ENCODE results near the gene CCDC85C. TPM values are rescaled to one million over a fixed set of nuclear protein-coding genes. Genes with fewer than 3 reads are reported as not detected.
A peak's percentile ranks its signal among the peaks of the same experiment; 100 is the strongest.

CCDC85C gene
- total and polyA plus RNA-seq, 10 of the 15 experiments (the other 5 are each of a cell fraction or from before 2014, with no cell fraction given) = 0.03 to 3.6 (median 1.1) TPM

- TF ChIP-seq HSF1 (IDR thresholded peaks at IDR 0.05; ENCODE audit: low read depth, low read length) (no peak), JUND (IDR thresholded peaks at IDR 0.05; ENCODE audit: low read depth, low read length) (peak; percentile 10; the same call in 1 of the 2 replicates), NFYB (IDR thresholded peaks at IDR 0.05; ENCODE audit: insufficient read depth, low read depth, low read length) (no peak), MEF2A (IDR thresholded peaks at IDR 0.05; ENCODE audit: insufficient read depth, low read depth, low read length) (no peak), BACH1 (IDR thresholded peaks at IDR 0.05; ENCODE audit: borderline replicate concordance) (no peak), HDGF (IDR thresholded peaks at IDR 0.05) (peak; percentile 95), CEBPZ (IDR thresholded peaks at IDR 0.05; ENCODE audit: low read depth, low read length) (no peak), LARP7 (IDR thresholded peaks at IDR 0.05) (no peak), CREM (IDR thresholded peaks at IDR 0.05; ENCODE audit: low read depth) (no peak), NFIC (IDR thresholded peaks at IDR 0.05; ENCODE audit: low read depth, low read length) (no peak), ATF3 (IDR thresholded peaks at IDR 0.05; ENCODE audit: borderline replicate concordance, extremely low read depth, low read depth, low read length) (no peak), BRCA1 (IDR thresholded peaks at IDR 0.05; ENCODE audit: low read depth, low read length) (no peak), MXI1 (IDR thresholded peaks at IDR 0.05; ENCODE audit: low read depth, low read length) (0 out of 2 replicates have a peak, but pooled peaks have one; percentile 40), USF1 (IDR thresholded peaks at IDR 0.05; ENCODE audit: borderline replicate concordance, extremely low read length, insufficient read depth, low read depth, low read length) (peak; percentile 15), NR2C2 (IDR thresholded peaks at IDR 0.05; ENCODE audit: borderline replicate concordance, control insufficient read depth, insufficient read length, low read depth) (no peak), HDAC6 (IDR thresholded peaks at IDR 0.05; ENCODE audit: unreplicated experiment) (no peak), ELK1 (IDR thresholded peaks at IDR 0.05; ENCODE audit: low read depth, low read length) (no peak), ZBTB40 (IDR thresholded peaks at IDR 0.05; ENCODE audit: borderline replicate concordance) (no peak), PAX8 (IDR thresholded peaks at IDR 0.05) (no peak)
Measured at GRCh38 chr14:99595034-99595433, 9.0 kb downstream of the CCDC85C start (continued).

Measured in GM12878 (cell line).